Mesendoderm (in vitro differentiated cells): ENCODE measurements around the gene TLK1.

ENCODE experiments used
- DNase-seq: peaks from one replicate; pipeline ENCODE4 v3.0.0; 2013
- H2AK5ac ChIP-seq: 2 replicates; pipeline ENCODE4 v1.6.1; 2013; ENCODE audit warnings: low read length, inconsistent platforms
- H2BK120ac ChIP-seq: 2 replicates; pipeline ENCODE4 v1.6.1; 2013; ENCODE audit warnings: low read depth, mild to moderate bottlenecking, low read length, moderate library complexity, mixed read lengths
- H2BK15ac ChIP-seq: replicated peaks from 2 replicates; pipeline ENCODE4 v1.6.1; 2013; ENCODE audit warnings: low read depth, mild to moderate bottlenecking, moderate library complexity
- H2BK5ac ChIP-seq: 2 replicates; pipeline ENCODE4 v1.6.1; 2013; ENCODE audit warnings: low read length, inconsistent platforms
- H3K18ac ChIP-seq: 2 replicates; pipeline ENCODE4 v1.6.1; 2013; ENCODE audit warnings: mild to moderate bottlenecking, low read length, mixed read lengths
- H3K23ac ChIP-seq: one replicate; pipeline ENCODE4 v1.6.1; 2013; ENCODE audit warnings: low read length
- H3K27ac ChIP-seq: 2 replicates; pipeline ENCODE4 v1.5.1; 2013; ENCODE audit warnings: low read depth, mild to moderate bottlenecking, inconsistent platforms, low read length, moderate library complexity
- H3K27me3 ChIP-seq: 2 replicates; pipeline ENCODE4 v1.6.1; 2013; ENCODE audit warnings: low read length, control low read depth, mild to moderate bottlenecking, inconsistent platforms; ENCODE audit not compliant: insufficient read depth, poor library complexity
- H3K36me3 ChIP-seq: 2 replicates; pipeline ENCODE4 v1.6.1; 2013; ENCODE audit warnings: low read length, inconsistent platforms; ENCODE audit not compliant: control insufficient read depth, insufficient read depth
- H3K4ac ChIP-seq: one replicate; pipeline ENCODE4 v1.6.1; 2013; ENCODE audit warnings: low read depth, mild to moderate bottlenecking, low read length, moderate library complexity
- H3K4me1 ChIP-seq: 2 replicates; pipeline ENCODE4 v1.6.1; 2013; ENCODE audit warnings: low read depth, low read length, inconsistent platforms; ENCODE audit not compliant: control insufficient read depth
- H3K4me2 ChIP-seq: 2 replicates; pipeline ENCODE4 v1.6.1; 2013; ENCODE audit warnings: low read length
- H3K4me3 ChIP-seq: 2 replicates; pipeline ENCODE4 v1.5.1; 2013; ENCODE audit warnings: mild to moderate bottlenecking, low read length
- H3K56ac ChIP-seq: one replicate; pipeline ENCODE4 v1.6.1; 2013; ENCODE audit warnings: low read length
- H3K79me1 ChIP-seq: 2 replicates; pipeline ENCODE4 v1.6.1; 2013; ENCODE audit warnings: low read length, inconsistent platforms
- H3K79me2 ChIP-seq: 2 replicates; pipeline ENCODE4 v1.6.1; 2013; ENCODE audit warnings: mild to moderate bottlenecking, low read length; ENCODE audit not compliant: control insufficient read depth, insufficient read depth
- H3K9ac ChIP-seq: 2 replicates; pipeline ENCODE4 v1.6.1; 2013; ENCODE audit warnings: low read length, inconsistent platforms
- H4K5ac ChIP-seq: one replicate; pipeline ENCODE4 v1.6.1; 2013; ENCODE audit warnings: low read length
- H4K8ac ChIP-seq: one replicate; pipeline ENCODE4 v1.6.1; 2013; ENCODE audit warnings: low read depth, mild to moderate bottlenecking, control low read depth, low read length, moderate library complexity
- WGBS: extraction: QIAGEN DNeasy Blood & Tissue Kit; methylation state at CpG from one replicate; pipeline ENCODE4 v1.1.7; 2013; ENCODE audit warnings: low lambda C conversion rate, missing lambda C conversion rate; ENCODE audit not compliant: insufficient coverage; ENCODE audit errors: extremely low coverage; 5-methylcytosine and 5-hydroxymethylcytosine counted together

Gene TLK1

DNA sequence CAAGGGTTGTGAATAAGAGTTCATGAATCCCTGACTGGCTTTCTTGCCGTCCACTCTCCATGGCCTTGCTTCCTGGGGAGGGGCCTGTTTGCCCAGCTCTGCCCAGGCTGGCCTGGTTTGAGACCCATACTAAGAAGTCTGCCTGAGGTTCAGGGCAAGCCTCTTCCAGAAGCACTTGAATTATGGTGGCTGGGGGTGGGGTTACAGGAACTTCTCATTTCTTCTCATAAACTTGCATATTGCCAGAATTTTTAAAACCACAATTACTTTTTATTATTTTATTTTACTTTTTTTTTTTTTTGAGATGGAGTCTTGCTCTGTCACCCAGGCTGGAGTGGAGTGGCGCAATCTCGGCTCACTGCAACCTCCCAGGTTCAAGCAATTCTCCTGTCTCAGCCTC lies 189.6 kb downstream of the TLK1 start:
- Histone ChIP-seq H3K4me3 (no peak overlapping the region), H3K36me3 (peaks cover 2% of the 10 kb centered on the region), H2BK15ac (no peak overlapping the region), H3K27ac (no peak overlapping the region), H3K4me1 (no peaks in the 10 kb centered on the region), H4K5ac (no peak overlapping the region), H3K23ac (no peak overlapping the region), H3K18ac (no peak overlapping the region), H3K4me2 (no peak overlapping the region), H3K4ac (no peak overlapping the region), H2AK5ac (no peak overlapping the region), H4K8ac (no peak overlapping the region), H3K56ac (no peak overlapping the region), H3K27me3 (no peaks in the 10 kb centered on the region), H3K79me1 (no peaks in the 10 kb centered on the region), H2BK120ac (no peak overlapping the region), H2BK5ac (no peak overlapping the region), H3K9ac (no peak overlapping the region), H3K79me2 (no peaks in the 10 kb centered on the region)
- no CpG with 5 or more reads among the region's 3 CpGs for WGBS
- DNase-seq, result no peak

DNA sequence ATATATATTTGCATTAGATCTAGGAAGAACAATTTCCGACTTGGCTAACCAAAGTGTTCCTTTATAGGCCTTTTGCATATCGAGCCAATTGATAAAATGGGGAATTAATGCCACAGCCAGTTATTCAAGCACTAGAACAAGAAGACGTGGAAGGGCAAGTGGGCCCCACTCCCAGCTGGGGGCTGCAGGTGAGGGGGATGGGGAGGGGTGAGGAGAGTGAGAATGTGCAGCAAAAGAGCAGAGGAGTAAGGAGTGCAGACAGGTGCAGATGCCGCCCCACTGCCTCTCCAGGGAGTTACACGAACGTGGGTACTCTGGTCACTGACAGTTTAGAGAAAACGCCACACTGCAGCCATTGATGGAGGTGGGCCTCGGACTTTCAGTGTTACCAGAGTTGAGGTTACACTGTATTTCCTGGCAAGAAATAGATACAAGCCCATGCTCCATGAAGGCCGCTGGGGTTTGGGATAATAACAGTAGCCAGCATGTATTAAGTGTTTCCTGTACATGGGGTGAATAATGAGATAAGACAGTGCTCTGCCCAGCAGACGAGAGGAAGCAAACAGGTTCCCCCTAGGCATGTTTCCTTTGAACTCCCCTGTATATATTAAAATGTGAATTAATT lies 190.7 kb downstream of the TLK1 start:
- no peak overlapping the region for H3K23ac ChIP-seq
- H3K27me3 ChIP-seq, result no peaks in the 10 kb centered on the region
- H2BK15ac ChIP-seq, result no peak overlapping the region
- H3K79me2 ChIP-seq, result no peaks in the 10 kb centered on the region
- no peak overlapping the region for H4K5ac ChIP-seq
- H3K79me1 ChIP-seq, result no peaks in the 10 kb centered on the region
- no peak overlapping the region for H3K56ac ChIP-seq
- no peak overlapping the region for H4K8ac ChIP-seq
- DNase-seq, result no peak
- WGBS, result no CpG with 5 or more reads among the region's 10 CpGs
- H3K36me3 ChIP-seq, result peaks cover 8% of the 10 kb centered on the region
- no peak overlapping the region for H3K4me2 ChIP-seq
- H3K9ac ChIP-seq, result no peak overlapping the region
- no peak overlapping the region for H3K18ac ChIP-seq
- H3K27ac ChIP-seq, result no peak overlapping the region
- no peaks in the 10 kb centered on the region for H3K4me1 ChIP-seq
- no peak overlapping the region for H2BK5ac ChIP-seq
- no peak overlapping the region for H2AK5ac ChIP-seq
- H3K4me3 ChIP-seq, result no peak overlapping the region
- H3K4ac ChIP-seq, result no peak overlapping the region
- H2BK120ac ChIP-seq, result no peak overlapping the region

- no peaks in the 10 kb centered on the region for H3K4me1 ChIP-seq
- no peak overlapping the region for H4K5ac ChIP-seq
- H3K4me2 ChIP-seq, result no peak overlapping the region
- no peak overlapping the region for H3K23ac ChIP-seq
- no CpG with 5 or more reads among the region's 2 CpGs for WGBS
- H3K27me3 ChIP-seq, result no peaks in the 10 kb centered on the region
- H2BK5ac ChIP-seq, result no peak overlapping the region
- H2BK120ac ChIP-seq, result no peak overlapping the region
- H4K8ac ChIP-seq, result no peak overlapping the region
- no peak overlapping the region for H3K9ac ChIP-seq
- H3K56ac ChIP-seq, result no peak overlapping the region
- H3K79me2 ChIP-seq, result no peaks in the 10 kb centered on the region
- H3K4me3 ChIP-seq, result no peak overlapping the region
- H3K36me3 ChIP-seq, result peaks cover 8% of the 10 kb centered on the region
- H2BK15ac ChIP-seq, result no peak overlapping the region
- no peak overlapping the region for H2AK5ac ChIP-seq
- no peak overlapping the region for H3K27ac ChIP-seq
- H3K18ac ChIP-seq, result no peak overlapping the region
- no peak for DNase-seq
- no peaks in the 10 kb centered on the region for H3K79me1 ChIP-seq
- H3K4ac ChIP-seq, result no peak overlapping the region
Measured at GRCh38 chr2:170969030-170969429, 191.7 kb downstream of the TLK1 start.

DNA sequence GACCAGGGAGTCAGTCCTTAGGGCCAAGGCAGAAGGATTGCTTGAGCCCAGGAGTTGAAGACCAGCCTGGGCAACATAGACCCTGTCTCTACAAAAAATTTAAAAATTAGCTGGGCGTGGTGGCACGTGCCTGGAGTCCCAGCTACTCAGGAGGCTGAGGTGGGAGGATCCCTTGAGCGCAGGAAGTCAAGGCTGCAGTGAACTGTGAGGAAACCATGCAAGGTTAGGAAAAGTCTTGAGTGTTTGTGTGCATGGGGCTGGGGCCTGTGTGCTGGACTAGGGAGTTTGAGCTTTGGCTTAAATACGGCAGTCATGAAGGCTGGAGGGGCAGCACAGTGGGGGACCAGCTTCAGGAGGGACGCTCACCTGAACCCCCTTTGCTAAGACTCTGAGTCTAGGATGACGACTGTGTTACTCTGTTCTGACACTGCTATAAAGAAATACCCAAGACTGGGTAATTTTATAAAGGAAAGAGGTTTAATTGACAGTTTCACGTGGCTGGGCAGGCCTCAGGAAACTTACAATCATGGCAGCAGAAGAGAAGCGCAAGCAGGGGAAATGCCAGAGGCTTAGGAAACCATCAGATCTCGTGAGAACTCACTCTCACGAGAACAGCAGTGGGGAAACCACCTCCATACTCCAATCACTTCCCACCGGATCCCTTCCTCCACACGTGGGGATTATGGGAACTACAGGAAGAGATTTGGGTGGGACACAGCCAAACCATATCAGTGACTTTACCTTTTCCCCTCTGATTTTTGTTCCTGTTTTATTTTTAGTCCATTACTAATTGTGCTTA lies 192.3 kb downstream of the TLK1 start:
- no peak overlapping the region for H2BK15ac ChIP-seq

GRCh38 chr2:170967553-170967952 lies 193.1 kb downstream of the TLK1 start:
- H3K36me3 ChIP-seq, result peaks cover 10% of the 10 kb centered on the region
- H2BK15ac ChIP-seq, result no peak overlapping the region
- H2BK5ac ChIP-seq, result no peak overlapping the region
- H3K4me1 ChIP-seq, result no peaks in the 10 kb centered on the region
- DNase-seq, result no peak
- H3K79me2 ChIP-seq, result no peaks in the 10 kb centered on the region
- H3K56ac ChIP-seq, result no peak overlapping the region
- H4K8ac ChIP-seq, result no peak overlapping the region
- no peak overlapping the region for H3K23ac ChIP-seq
- H3K4me2 ChIP-seq, result no peak overlapping the region
- H3K79me1 ChIP-seq, result no peaks in the 10 kb centered on the region
- no peak overlapping the region for H3K27ac ChIP-seq
- H4K5ac ChIP-seq, result no peak overlapping the region
- H3K4ac ChIP-seq, result no peak overlapping the region
- no peak overlapping the region for H3K4me3 ChIP-seq
- no peak overlapping the region for H3K9ac ChIP-seq
- H3K27me3 ChIP-seq, result no peaks in the 10 kb centered on the region
- H2AK5ac ChIP-seq, result no peak overlapping the region
- WGBS, result 100% methylated on average over 1 of the region's 5 CpGs
- no peak overlapping the region for H2BK120ac ChIP-seq
- H3K18ac ChIP-seq, result no peak overlapping the region

More for the DNA sequence above, 192.3 kb downstream of the TLK1 start:
- H4K8ac ChIP-seq, result no peak overlapping the region
- no peaks in the 10 kb centered on the region for H3K27me3 ChIP-seq
- H3K4ac ChIP-seq, result no peak overlapping the region
- no peak overlapping the region for H4K5ac ChIP-seq
- no peak for DNase-seq
- no peak overlapping the region for H2BK5ac ChIP-seq
- no peak overlapping the region for H3K4me3 ChIP-seq
- no CpG with 5 or more reads among the region's 12 CpGs for WGBS
- no peaks in the 10 kb centered on the region for H3K4me1 ChIP-seq
- no peak overlapping the region for H3K4me2 ChIP-seq
- peaks cover 10% of the 10 kb centered on the region for H3K36me3 ChIP-seq
- H3K79me2 ChIP-seq, result no peaks in the 10 kb centered on the region
- H2BK120ac ChIP-seq, result no peak overlapping the region
- no peak overlapping the region for H3K9ac ChIP-seq
- H3K56ac ChIP-seq, result no peak overlapping the region
- no peak overlapping the region for H3K23ac ChIP-seq
- no peak overlapping the region for H3K18ac ChIP-seq
- no peaks in the 10 kb centered on the region for H3K79me1 ChIP-seq
- no peak overlapping the region for H3K27ac ChIP-seq
- no peak overlapping the region for H2AK5ac ChIP-seq
